Endothelial cell of umbilical vein (primary cell): Measurements from ENCODE around the gene NTRK1. TPM values are rescaled to one million over a fixed set of nuclear protein-coding genes. Genes with fewer than 3 reads are reported as not detected.

Source experiments
- BruUV-seq: library from RNA; stranded (reverse); fragments of 400-500 nt; replicated peaks from 2 replicates; lab custom pipeline; 2021; lab: Mats Ljungman, UMichigan
- CTCF ChIA-PET: fragments of 300-600, 350-600 bp; sonication (Branson Sonifier 250); formaldehyde crosslinking; loops from one replicate; lab custom pipeline; 2021; ENCODE audit warnings: antibody characterized with exemption, inconsistent platforms; lab: Charles Lee
- POLR2A ChIA-PET: fragments of 300-600, 350-600 bp; sonication (Branson Sonifier 250); formaldehyde crosslinking; loops from one replicate; lab custom pipeline; 2021; ENCODE audit warnings: antibody characterized with exemption, inconsistent platforms; lab: Charles Lee
- DNase-seq: peaks from one replicate; pipeline ENCODE4 v3.0.0-alpha.2; 2011; ENCODE audit warnings: low read depth, low spot score
- FAIRE-seq: peaks from 2 replicates; lab custom pipeline; 2011; peaks lifted over from hg19 to GRCh38; lab: Jason Lieb, UNC
- H2AFZ ChIP-seq: 2 replicates; pipeline ENCODE4 v1.6.0; 2012; ENCODE audit warnings: low read depth, low read length, control low read depth, inconsistent platforms
- H3K27ac ChIP-seq: 2 replicates; pipeline ENCODE4 v1.5.1; 2011; ENCODE audit warnings: low read depth, mild to moderate bottlenecking, control low read depth, low read length, moderate library complexity; ENCODE audit not compliant: insufficient read depth
- H3K27me3 ChIP-seq, 2 experiments: 2 replicates each; pipeline versions ENCODE4 v1.6.0 to v1.6.1; 2011; ENCODE audit warnings: low read length in 2 of 2, mixed read lengths in 1 of 2; ENCODE audit not compliant: control insufficient read depth in 2 of 2, insufficient read depth in 2 of 2
- H3K36me3 ChIP-seq, 2 experiments: 2 replicates in 1 of 2; 3 replicates in 1 of 2; pipeline ENCODE4 v1.5.1; 2011; ENCODE audit warnings: low read length in 2 of 2, mild to moderate bottlenecking in 1 of 2, moderate library complexity in 1 of 2; ENCODE audit not compliant: control insufficient read depth in 2 of 2, insufficient read depth in 2 of 2; ENCODE audit errors: extremely low read depth in 1 of 2
- H3K4me1 ChIP-seq: 3 replicates; pipeline ENCODE4 v1.5.1; 2011; ENCODE audit warnings: mild to moderate bottlenecking, low read length; ENCODE audit not compliant: control insufficient read depth, insufficient read depth; ENCODE audit errors: extremely low read depth
- H3K4me2 ChIP-seq: 2 replicates; pipeline ENCODE4 v1.6.1; 2011; ENCODE audit warnings: low read length, control low read depth, mixed read lengths; ENCODE audit not compliant: insufficient read depth
- H3K4me3 ChIP-seq, 3 experiments: fragments of 200-600 bp in 1 of 3; sonication (generic), shearing (Covaris generic) in 1 of 3; replicated peaks in 1 of 3; 2 replicates each; pipeline ENCODE4 v1.5.1; 2011 to 2016; ENCODE audit warnings: control low read depth in 3 of 3, low read length in 3 of 3, mild to moderate bottlenecking in 2 of 3, inconsistent platforms in 1 of 3, low read depth in 1 of 3, moderate library complexity in 1 of 3; ENCODE audit not compliant: insufficient read depth in 1 of 3
- H3K79me2 ChIP-seq: 2 replicates; pipeline ENCODE4 v1.6.0; 2012; ENCODE audit warnings: low read length, inconsistent platforms; ENCODE audit not compliant: control insufficient read depth, insufficient read depth
- H3K9ac ChIP-seq: replicated peaks from 2 replicates; pipeline ENCODE3; 2011; ENCODE audit warnings: low read length, control low read depth; ENCODE audit not compliant: insufficient read depth; ENCODE audit errors: extremely low read depth
- H3K9me1 ChIP-seq: replicated peaks from 3 replicates; pipeline ENCODE4 v1.6.0; 2011; ENCODE audit warnings: mild to moderate bottlenecking, low read length; ENCODE audit not compliant: control insufficient read depth, insufficient read depth; ENCODE audit errors: extremely low read depth
- H3K9me3 ChIP-seq: replicated peaks from 2 replicates; pipeline ENCODE4 v1.5.1; 2012; ENCODE audit warnings: low read length, inconsistent platforms; ENCODE audit not compliant: control insufficient read depth, insufficient read depth
- H4K20me1 ChIP-seq: replicated peaks from 2 replicates; pipeline ENCODE3; 2011; ENCODE audit warnings: mild to moderate bottlenecking, low read length; ENCODE audit not compliant: control insufficient read depth, insufficient read depth; ENCODE audit errors: extremely low read depth
- CTCF ChIP-seq, 2 donors: IDR thresholded peaks; 1 replicate in 1 of 2; 2 replicates in 1 of 2; pipeline ENCODE4 v1.5.1; 2011; ENCODE audit warnings: low read length in 2 of 2, mild to moderate bottlenecking in 2 of 2, moderate library complexity in 2 of 2, control low read depth in 1 of 2, inconsistent platforms in 1 of 2, low read depth in 1 of 2; ENCODE audit not compliant: insufficient read depth in 1 of 2; ENCODE audit errors: extremely low read depth in 1 of 2
- EZH2 ChIP-seq: IDR thresholded peaks from 2 replicates; pipeline ENCODE4 v1.6.1; 2012; ENCODE audit warnings: borderline replicate concordance, low read depth, mild to moderate bottlenecking, moderate library complexity, low read length, inconsistent platforms; ENCODE audit not compliant: severe bottlenecking
- FOS ChIP-seq: IDR thresholded peaks from 2 replicates; pipeline ENCODE4 v1.6.1; 2011; ENCODE audit warnings: mild to moderate bottlenecking, low read length, moderate library complexity, borderline replicate concordance; ENCODE audit not compliant: insufficient read depth
- GATA2 ChIP-seq: IDR thresholded peaks from 2 replicates; pipeline ENCODE4 v1.7.0; 2011; ENCODE audit warnings: low read depth, mild to moderate bottlenecking, moderate library complexity, mixed read lengths, low read length; ENCODE audit not compliant: insufficient read length, insufficient read depth
- JUN ChIP-seq: IDR thresholded peaks from 2 replicates; pipeline ENCODE4 v1.6.1; 2011; ENCODE audit warnings: borderline replicate concordance, low read depth; ENCODE audit not compliant: insufficient read length, insufficient read depth
- MAX ChIP-seq: IDR thresholded peaks from 2 replicates; pipeline ENCODE4 v1.6.1; 2011; ENCODE audit not compliant: insufficient read depth, insufficient read length
- MYC ChIP-seq: IDR thresholded peaks from one replicate; pipeline ENCODE4 v1.6.1; 2011; ENCODE audit warnings: mild to moderate bottlenecking, low read depth, low read length
- POLR2A ChIP-seq: IDR thresholded peaks from 2 replicates; pipeline ENCODE4 v1.6.1; 2012; ENCODE audit warnings: low read depth, mild to moderate bottlenecking, control low read depth, low read length
- POLR2AphosphoS5 ChIP-seq: IDR thresholded peaks from 2 replicates; pipeline ENCODE4 v1.6.1; 2012; ENCODE audit warnings: low read depth, mild to moderate bottlenecking, control low read depth, low read length, moderate library complexity; ENCODE audit not compliant: insufficient read depth
- dilution Hi-C: fragments of 300-500 bp; cut with MboI; formaldehyde crosslinking; loops from one replicate; pipeline ENCODE4 v1.15.0; 2019; ENCODE audit warnings: low sequenced_read_pairs; ENCODE audit not compliant: extremely low pct_ligation_motif_present
- intact Hi-C: fragments of 100-400 bp; cut with micrococcal nuclease; formaldehyde crosslinking; loops from one replicate; pipeline ENCODE4 v1.10.0; 2022
- polyA plus RNA-seq, 4 experiments: library from polyadenylated mRNA; depleted of rRNA in 3 of 4; stranded (reverse) in 3 of 4; unstranded in 1 of 4; fragments of >200 nt; gene quantifications; 2 replicates each; pipeline versions ENCODE4 v1.2.1 to v1.2.3, GENCODE V29; 2011 to 2012; ENCODE audit warnings: missing spikeins in 1 of 4
- total RNA-seq: library from RNA; stranded (reverse); gene quantifications from 2 replicates; pipeline ENCODE4 v1.2.3, GENCODE V29; 2021

The NTRK1 gene
- total and polyA plus RNA-seq, 2 donors (not counting 3 experiments of a cell fraction or from before 2014, with no cell fraction given) = 0.07 TPM; not detected in 1

- POLR2A ChIA-PET = no interaction called here
- CTCF ChIA-PET = interaction anchor here (1.0 to 1.4 kb wide), 5 partner anchors 15 to 223 kb away, joined by 3 to 5 read pairs (median 4); no protein-coding TSS in a partner anchor
- DNase-seq = no peak
Measured at GRCh38 chr1:156912861-156913808, 52.5 kb downstream of the NTRK1 start.

More at GRCh38 chr1:156912861-156913808, 52.5 kb downstream of the NTRK1 start:
- no peak overlapping the region for H3K4me2 ChIP-seq
- TF ChIP-seq FOS (no peak), MAX (no peak), CTCF (IDR thresholded peaks at IDR 0.05; ENCODE audit: extremely low read depth in 1 of 2, insufficient read depth in 1 of 2, low read depth in 1 of 2, low read length in 2 of 2) (no peak), POLR2AphosphoS5 (no peak), JUN (no peak), MYC (no peak), POLR2A (no peak), GATA2 (no peak), EZH2 (no peak)
- no peak overlapping the region for H3K9ac ChIP-seq
- no peaks in the 10 kb centered on the region for H4K20me1 ChIP-seq
- no peaks in the 10 kb centered on the region for H3K27me3 ChIP-seq
- peaks cover 23% of the 10 kb centered on the region for H3K79me2 ChIP-seq
- BruUV-seq = no TSS peak
- H3K4me1 ChIP-seq = no peaks in the 10 kb centered on the region
- intact Hi-C loops (no loop called here), dilution Hi-C loops (no loop called here)
- no peak for FAIRE-seq
- no peaks in the 10 kb centered on the region for H3K9me3 ChIP-seq
- H2AFZ ChIP-seq = no peak overlapping the region
- no peaks in the 10 kb centered on the region for H3K9me1 ChIP-seq
- H3K27ac ChIP-seq = no peak overlapping the region
- H3K4me3 ChIP-seq = no peak overlapping the region
- H3K36me3 ChIP-seq = peaks cover 8 to 67% of the 10 kb centered on the region in 2 experiments
